ENCODE data around the gene SLC8A2.
"Not testable (repeated sequence)": the region's sequence is repeated elsewhere in the genome, so short reads cannot be mapped to it uniquely, and the experiment has no call there.

Gene SLC8A2

DNA sequence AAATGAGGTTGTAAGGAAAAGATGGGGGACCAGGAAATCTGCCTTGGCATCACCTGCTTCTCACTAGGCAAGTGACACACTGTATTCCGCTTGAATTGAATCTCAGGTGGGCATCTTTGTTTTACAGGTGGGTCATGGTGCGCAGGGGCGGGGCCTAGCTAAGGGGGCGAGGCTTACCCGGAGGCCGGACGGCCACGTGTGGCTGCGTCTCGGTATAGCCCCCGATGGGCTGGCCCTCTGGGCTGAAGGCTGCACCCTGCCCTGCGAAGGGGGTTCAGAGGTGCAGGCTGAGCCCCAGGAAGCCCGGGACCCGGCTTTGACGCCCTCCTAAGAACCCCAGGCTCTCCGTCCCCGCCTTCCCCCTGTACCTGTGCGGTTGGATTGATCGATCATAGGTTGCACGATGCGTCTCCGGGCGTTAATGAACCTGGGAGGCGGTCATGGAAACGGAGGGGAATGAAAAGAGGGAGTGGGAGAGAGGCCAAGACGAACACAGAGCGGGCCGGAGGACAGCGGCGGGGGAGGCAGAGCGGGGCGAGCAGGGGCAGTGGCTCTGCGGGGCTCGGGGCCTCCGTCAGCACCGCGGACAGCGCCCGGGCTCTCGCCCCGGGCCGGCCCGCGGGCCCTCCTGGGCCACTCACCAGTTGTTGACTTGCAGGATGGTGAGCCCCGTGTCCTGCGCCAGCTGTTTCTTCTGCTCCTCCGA lies 64.8 kb downstream of the SLC8A2 start:
- no peak for DNase-seq

DNA sequence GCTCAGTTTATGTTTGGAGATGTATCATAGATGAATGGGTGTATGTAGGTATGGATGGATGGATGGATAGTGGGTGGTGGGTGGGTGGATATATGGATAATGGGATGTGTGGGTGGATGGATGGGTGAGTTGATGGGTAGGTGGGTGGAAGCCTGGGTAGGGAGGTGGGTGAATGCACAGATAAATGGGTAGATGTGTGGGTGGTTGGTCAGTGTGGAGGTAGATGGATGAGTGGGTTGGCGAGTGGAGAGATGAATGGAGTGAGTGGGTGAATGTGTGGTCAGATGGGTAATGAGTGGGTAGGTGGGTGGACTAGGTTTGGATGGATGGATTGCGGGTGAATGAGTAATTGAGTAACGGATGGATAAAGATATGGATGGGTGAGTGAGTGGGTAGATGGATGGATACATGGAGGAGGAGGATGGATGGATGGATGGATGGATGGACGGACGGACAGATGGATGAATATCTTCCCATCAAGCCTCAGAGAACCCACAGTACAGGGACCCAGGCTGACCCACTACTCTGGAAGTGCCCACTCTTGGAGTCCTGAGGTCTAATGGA lies 65.8 kb downstream of the SLC8A2 start:
- no peak for DNase-seq

DNA sequence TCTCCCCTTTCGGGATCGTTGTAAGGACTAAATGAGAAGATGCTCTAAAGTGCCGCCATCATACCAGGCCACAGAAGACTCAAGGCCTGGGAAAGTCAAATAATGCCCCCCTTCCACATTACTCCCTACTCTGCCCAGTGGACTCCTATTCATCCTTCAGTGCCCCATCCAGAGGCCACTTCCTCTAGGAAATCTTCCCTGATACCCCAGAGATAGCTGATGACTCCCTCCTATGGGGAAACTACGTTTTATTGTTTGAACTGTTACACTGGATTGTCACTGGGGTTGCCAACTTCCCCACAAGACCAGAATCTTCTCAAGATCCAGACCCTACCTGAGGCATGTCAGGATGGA lies 66.5 kb downstream of the SLC8A2 start:
- DNase-seq: no peak

DNA sequence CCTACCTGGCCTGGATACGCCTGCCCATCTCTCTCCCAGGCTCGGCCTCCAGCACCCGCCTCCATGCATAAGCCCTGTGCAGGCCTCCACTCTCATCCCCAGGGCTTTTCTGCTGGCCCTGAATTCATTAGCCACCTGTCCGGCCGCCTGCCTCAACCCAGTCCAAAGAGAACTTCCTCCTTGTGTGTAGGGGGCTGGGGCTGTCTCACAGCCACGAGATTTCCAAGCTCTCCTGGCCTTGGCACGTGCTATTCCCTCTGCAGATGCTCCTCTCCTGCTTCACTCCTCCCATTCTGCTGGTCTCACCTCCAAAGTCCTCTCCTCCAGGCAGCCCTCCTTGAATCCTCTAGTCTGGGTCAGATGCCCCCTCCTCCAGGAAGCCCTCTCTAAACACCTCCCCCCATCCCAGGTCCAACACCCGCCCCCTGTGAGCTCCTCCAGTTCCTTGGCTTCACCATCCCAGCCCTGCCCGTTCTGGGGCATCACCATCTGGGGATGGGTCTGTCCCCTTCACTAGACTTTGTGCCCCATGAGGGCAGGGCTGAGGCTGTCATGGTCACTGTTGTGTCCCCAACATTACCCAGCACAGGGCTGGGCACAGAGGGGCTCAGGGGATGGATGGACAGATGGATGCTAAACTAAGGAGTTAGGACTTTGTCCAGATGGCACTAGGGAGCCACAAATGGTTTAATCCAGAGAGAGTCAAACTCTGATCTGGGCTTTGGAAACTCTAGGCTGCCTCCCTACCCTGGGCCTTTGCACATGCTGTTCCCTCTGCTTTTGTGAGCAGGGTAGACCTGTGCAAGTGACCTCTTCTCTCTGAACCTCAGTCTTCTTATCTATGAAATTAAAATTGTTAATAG lies 67.1 kb downstream of the SLC8A2 start:
- DNase-seq: no peak

DNA sequence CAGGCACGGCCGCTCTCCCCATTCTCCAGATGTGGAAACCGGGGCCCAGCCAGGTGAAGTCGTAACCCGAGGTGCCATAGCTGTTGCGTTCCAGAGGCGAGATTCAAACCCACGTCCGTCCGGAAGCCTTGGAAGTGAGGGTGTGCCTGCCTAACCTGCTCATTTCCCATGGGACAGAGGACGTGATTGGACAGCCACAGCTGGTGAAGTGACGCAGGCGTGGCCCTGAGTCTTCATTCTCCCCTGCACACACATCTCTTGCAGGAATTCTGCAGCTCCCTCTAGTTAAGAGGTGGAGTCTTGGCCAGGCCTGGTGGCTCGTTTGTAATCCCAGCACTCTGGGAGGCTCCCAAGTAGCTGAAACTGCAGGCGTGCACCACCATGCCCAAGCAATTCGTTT lies 69.2 kb downstream of the SLC8A2 start:
- no peak for DNase-seq

DNA sequence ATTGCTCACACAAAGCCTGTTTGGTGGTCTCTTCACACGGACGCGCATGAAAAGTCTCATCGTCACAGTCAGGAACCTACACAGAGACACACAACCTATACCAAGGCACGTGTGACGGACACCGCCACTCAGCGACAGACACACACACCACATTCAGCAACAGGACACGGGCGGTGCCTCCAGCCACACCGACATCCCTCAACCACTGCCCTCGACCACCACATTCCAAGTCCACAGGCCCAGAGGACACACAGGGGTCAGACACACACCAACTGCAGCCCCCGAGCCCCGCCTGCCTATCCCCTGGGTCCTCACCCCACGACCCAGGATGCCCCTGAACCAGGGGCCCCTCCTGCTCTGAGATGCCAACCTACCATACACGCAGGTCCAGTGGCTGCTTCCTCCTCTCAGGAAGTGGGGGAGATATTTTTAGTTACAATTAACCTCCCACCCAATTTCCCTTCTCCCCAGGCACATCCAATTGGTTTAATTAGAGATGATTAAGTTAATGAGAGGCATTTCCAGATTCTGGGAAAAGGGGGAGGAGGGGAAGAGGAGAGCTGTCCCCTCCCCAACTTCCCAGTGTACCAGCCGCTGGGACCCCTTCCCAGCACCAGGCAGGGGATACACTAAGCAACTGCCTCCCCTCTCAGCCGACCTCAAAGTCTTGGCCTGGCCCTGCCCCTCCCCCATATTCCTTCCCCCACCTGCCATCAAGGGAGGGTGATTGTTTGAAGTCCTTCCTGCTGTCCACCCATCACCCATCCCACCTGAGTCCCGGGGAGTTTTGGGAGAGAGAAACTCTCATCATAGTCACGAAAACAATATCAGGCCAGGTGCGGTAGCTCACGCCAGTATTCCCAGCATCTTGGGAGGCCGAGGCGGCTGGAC lies 72.7 kb downstream of the SLC8A2 start:
- DNase-seq: no peak

DNA sequence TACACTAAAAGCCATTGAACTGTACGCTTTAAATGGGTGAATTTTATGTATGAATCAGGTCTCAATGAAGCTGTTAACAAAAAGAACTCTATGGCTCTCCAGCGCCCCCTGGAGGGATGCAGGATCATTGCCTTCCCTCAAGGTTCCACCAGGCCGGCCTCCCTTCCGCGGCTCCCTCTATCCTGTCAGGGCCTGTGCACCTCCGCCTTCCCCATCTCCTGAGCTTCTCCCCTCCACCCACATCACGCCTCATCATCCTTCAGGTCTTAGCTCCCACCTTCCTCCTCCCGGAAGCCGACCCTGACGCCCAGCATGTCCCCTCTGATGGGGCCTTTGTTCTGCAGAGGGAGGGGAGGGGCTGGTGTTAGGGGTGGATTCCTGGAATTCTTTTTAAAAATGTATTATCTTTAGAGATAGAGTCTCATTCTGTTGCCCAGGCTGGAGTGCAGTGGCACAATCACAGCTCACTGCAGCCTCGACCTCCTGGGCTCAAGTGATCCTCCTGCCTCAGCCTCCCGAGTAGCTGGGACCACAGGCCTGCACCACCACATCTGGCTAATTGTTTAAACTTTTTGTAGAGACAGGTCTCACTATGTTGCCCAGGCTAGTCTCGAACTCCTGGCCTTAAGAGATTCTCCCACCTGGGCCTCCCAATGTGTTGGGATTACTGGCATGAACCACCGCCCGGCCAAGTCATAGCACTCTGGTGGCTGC lies 80.0 kb downstream of the SLC8A2 start:
- DNase-seq: peak; percentile 83

DNA sequence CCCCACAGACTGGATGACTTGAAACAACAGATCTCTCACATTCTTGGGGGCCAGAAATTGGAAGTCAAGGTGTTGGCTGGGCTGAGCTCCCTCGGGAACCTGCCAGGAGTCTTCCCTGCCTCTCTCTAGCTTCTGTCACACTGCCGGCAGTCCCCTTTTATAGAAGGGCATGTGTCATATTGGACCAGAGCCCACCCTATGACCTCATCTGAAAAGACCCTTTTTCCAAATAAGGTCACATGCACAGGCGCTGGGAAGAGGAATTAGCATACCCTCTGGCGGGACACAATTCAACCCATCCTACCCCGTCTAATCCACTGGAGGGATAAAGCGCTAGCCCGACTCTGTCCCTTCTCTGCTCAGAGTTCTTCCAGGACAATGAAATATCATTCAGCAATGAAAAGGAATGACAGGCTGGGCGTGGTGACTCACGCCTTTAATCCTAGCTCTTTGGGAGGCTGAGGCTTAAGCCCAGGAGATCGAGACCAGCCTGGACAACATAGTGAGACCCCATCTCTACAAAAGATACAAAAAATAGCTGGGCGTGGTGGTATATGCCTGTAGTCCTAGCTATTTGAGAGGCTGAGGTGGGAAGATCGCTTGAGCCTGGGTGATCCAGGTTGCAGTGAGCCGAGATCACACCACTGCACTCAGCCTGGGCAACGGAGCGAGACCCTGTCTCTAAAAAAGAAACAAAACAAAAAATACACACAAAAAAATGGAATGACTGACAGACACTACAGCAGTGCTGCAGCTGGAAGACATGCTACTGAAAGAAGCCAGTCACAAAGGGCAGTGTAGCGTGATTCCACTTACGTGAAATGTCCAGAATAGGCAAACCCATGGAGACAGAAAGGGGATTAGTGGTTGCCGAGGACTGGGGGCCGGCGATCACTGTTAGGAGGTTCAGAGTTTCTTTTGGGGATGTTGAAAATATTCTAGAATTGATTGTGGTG lies 80.9 kb downstream of the SLC8A2 start:
- no peak for DNase-seq

DNA sequence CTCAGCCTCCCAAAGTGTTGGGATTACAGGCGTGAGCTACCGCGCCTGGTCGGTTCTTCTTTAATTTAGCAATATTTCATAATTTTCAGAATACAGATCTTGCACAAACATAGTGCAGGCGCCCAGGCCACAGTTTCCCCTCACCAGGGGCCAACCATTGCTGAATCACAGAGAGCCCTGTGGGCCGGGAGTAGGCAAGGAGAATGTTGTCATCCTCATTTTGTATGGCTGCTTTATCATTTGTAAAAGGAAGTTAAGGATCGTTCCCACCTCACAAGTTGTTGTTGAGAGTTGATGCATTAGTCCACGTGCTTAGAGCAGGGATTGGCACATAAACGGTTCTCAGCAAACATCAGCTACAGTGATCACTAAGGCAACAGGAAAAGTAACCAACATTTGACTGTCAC lies 82.5 kb downstream of the SLC8A2 start:
- DNase-seq: no peak

DNA sequence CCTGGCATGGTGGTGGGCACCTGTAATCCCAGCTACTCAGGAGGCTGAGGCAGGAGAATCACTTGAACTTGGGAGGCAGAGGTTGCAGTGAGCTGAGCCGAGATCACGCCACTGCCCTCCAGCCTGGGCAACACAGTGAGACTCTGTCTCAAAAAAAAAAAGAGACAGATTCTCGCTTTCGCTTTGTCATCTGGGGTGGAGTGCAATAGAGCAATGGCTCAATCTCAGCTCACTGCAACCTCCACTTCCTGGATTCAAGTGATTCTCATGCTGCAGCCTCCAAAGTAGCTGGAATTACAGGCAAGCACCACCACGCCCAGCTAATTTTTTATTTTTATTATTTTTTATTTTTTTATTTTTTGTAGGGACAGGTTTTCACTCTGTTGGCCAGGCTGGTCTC lies 83.0 kb downstream of the SLC8A2 start:
- DNase-seq: not testable (repeated sequence)

DNA sequence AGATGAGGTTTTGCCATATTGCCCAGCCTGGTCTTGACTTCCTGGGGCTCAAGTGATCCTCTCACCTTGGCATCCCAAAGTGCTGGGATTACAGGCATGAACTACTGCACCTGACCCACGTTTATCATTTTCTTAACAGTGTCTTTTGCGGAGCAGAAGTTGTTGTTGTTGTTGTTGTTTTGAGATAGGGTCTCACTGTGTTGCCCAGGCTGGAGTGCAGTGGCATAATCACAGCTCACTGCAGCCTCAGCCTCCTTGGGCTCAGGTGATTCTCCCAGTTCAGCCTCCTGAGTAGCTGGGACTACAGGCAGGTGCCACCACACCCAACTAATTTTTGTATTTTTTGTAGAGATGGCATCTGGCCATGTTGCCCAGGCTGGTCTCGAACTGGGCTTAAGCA lies 84.1 kb downstream of the SLC8A2 start:
- not testable (repeated sequence) for DNase-seq

DNA sequence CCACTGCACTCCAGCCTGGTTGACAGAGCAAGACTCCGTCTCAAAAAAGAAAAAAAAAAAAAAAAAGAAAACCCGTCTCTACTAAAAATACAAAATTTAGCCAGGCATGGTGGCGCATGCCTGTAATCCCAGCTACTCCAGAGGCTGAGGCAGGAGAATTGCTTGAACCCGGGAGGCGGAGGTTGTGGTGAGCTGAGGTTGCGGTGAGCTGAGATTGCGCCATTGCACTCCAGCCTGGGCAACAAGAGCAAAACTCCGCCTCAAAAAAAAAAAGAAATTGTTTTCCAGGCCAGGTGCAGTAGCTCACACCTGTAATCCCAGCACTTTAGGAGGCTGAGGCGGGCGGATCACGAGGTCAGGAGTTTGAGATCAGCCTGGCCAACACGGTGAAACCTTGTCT lies 85.1 kb downstream of the SLC8A2 start:
- DNase-seq: not testable (repeated sequence)

DNA sequence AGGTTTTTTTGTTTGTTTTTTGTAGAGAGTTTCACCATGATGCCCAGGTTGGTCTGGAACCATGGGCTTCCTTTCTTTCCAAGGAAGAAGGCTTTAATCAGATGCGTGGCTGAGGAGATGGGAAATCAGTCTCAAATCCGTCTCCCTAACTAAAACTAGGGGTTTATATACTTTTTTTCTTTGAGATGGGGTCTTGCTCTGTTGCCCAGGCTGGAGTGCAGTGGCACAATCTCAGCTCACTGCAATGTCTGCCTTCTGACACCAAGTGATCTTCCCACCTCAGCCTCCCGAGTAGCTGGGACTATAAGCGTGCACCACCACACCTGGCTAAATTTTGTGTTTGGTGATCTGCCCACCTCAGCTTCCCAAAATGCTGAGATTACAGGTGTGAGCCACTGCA lies 87.2 kb downstream of the SLC8A2 start:
- DNase-seq: not testable (repeated sequence)

DNA sequence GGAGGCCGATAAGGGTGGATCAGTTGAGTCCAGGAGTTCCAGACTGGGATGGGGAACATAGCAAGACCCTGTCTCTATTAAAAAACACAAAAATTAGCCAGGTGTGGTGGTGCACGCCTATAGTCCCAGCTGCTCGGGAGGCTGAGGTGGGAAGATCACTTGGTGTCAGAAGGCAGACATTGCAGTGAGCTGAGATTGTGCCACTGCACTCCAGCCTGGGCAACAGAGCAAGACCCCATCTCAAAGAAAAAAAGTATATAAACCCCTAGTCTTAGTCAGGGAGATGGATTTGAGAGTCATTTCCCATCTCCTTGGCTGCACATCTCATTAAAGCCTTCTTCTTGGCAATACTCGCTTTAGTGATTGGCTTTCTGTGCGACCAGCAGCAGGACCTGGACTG lies 87.8 kb downstream of the SLC8A2 start:
- DNase-seq: not testable (repeated sequence)

DNA sequence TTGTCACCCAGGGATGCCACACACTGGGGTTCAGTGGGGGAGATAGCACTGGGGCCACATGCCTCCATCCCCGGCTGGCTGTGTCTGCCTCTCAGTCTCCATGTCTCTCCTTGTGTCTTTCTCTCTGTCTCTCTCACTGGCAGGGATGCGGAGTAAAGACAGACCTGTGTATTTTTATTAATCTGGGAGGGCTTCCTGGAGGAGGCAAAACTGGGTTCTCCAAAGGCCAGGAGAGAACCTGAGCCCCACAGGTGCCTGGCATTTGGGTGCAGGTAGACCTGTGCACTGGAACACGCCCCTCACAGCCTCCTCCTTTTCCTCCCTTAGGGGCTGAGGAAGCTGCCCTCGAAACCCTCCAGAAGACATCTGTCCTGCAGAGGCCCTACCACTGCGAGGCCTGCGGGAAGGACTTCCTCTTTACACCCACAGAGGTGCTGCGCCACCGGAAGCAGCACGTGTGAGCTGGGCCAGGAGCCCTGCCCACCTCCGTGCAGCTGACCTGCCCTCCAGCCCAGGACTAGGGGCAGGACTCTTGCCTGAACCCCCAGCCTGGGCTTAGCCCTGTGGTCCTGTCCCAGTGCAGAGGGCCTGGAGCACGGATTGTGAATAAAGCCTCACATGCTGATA lies 89.9 kb downstream of the SLC8A2 start:
- DNase-seq: peak; percentile 13

DNA sequence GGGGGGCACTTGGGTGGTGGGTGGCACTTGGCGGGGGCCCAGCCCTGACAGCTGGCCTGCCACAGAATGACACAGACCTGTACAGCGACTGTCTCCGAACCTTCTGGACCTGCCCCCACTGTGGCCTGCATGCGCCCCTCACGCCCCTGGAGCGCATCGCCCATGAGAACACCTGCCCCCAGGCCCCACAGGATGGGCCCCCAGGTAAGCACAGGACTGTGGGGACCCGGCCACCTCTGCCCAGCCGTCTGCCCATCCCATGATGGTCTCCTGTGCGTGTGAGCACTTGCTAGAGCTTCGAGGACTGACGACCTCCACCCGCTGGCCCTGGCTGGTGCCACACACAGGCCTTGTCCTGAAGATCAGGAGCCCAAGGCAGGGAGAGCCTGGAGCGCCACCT lies 90.6 kb downstream of the SLC8A2 start:
- DNase-seq: no peak

DNA sequence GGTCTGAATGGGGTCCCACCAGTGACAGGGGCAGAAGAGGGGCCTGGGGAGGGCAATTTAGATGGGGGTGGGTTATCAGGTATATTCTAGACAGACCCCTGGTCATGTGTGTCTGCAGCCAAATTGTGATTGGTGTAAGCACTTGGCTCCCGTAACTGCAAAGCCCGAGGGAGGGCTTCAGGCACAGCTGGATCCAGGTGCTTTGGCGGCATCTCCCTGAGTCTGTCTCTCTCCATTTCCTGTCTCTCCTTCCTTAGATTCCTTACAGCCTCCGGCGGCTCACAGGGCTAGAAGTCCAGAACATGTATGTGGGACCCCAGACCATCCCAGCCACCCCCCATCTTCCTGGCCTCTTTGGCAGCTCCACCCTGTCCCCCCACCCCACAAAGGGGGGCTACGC lies 91.1 kb downstream of the SLC8A2 start:
- DNase-seq: no peak

DNA sequence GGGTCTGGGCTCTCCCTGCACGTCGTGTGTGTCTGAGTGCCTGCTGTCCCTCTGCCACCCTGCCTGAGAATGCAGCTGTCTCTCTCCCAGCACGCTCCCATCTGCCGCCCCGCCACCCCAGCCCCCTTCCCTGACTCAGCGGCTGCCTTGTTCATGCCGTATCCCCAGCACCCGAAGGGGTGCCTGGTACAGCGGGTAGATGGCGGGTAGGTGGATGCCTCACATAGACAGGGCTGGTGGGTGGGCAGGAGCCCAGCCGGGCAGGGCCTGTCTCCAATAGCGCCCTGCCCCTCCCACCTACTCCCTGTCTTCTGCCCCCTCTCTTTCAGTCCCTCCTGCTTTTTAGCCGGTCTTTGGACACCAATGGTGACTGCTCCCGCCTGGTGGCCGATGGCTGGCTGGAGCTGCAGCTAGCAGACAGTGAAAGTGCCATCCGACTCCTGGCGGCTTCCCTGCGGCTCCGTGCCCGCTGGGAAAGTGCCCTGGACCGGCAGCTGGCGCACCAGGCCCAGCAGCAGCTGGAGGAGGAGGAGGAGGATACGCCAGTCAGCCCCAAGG lies 92.2 kb downstream of the SLC8A2 start:
- DNase-seq: no peak

DNA sequence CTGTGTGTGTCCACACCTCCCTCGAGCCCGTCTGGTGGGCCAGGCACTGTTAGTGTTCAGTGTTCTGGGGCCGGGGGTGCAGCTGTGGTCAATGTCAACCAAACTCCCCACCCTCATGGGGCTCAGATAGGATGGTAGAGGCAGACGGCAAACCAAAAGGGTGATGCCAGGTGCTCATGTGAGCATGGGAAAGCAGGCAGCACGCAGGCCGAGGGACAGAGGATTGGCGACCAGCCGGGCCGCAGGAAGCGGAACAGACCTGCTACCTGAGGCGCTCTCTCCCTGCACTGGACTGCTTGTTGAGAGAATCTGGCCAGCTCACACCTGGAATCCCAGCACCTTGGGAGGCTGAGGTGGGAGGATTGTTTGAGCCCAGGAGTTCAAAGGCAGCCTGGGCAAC lies 93.4 kb downstream of the SLC8A2 start:
- DNase-seq: no peak

Measured in activated CD4-positive, alpha-beta T cell treated with anti-CD3 and anti-CD28 coated beads, Interleukin-2, amount 50 U/mL, for 16 hours (primary cell).